Measurements from ENCODE around the gene DCBLD1. TPM values are rescaled to one million over a fixed set of nuclear protein-coding genes. Genes with fewer than 3 reads are reported as not detected.

DCBLD1 gene
- total RNA-seq, 1 experiment from 2014 or later, result 11.2 TPM

DNA sequence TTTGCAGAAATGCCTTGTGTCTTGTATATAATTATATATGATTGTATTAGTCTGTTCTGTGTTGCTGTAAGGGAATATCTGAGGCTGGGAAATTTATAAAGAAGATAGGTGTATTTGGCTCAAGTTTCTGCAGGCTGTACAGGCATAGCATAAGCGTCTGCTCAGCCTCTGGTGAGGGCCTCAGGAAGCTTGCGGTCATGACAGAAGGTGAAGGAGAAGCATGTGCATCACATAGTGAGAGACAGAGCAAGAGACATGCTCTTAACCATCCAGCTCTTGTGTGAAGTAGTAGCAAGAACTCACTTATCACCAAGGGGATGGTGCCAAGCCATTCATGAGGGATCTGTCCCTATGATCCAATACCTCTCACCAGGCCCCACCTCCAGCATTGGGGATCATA, 6.5 kb downstream of the DCBLD1 start:
- Mint-ChIP-seq H3K27ac (no peak overlapping the region), H3K9me3 (peaks cover 21% of the 10 kb centered on the region), H3K4me1 (peaks cover 21% of the 10 kb centered on the region), H3K27me3 (ENCODE audit: low read depth) (no peaks in the 10 kb centered on the region), H3K36me3 (peaks cover 22% of the 10 kb centered on the region), H3K4me3 (no peak overlapping the region)
- TF ChIP-seq, protein P1, sequence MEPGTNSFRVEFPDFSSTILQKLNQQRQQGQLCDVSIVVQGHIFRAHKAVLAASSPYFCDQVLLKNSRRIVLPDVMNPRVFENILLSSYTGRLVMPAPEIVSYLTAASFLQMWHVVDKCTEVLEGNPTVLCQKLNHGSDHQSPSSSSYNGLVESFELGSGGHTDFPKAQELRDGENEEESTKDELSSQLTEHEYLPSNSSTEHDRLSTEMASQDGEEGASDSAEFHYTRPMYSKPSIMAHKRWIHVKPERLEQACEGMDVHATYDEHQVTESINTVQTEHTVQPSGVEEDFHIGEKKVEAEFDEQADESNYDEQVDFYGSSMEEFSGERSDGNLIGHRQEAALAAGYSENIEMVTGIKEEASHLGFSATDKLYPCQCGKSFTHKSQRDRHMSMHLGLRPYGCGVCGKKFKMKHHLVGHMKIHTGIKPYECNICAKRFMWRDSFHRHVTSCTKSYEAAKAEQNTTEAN (CRISPR knock-in tag; IDR thresholded peaks at IDR 0.05), result no peak
- TF ChIP-seq TEAD4 (CRISPR knock-in tag; IDR thresholded peaks at IDR 0.05), result no peak
- TF ChIP-seq, protein P2, sequence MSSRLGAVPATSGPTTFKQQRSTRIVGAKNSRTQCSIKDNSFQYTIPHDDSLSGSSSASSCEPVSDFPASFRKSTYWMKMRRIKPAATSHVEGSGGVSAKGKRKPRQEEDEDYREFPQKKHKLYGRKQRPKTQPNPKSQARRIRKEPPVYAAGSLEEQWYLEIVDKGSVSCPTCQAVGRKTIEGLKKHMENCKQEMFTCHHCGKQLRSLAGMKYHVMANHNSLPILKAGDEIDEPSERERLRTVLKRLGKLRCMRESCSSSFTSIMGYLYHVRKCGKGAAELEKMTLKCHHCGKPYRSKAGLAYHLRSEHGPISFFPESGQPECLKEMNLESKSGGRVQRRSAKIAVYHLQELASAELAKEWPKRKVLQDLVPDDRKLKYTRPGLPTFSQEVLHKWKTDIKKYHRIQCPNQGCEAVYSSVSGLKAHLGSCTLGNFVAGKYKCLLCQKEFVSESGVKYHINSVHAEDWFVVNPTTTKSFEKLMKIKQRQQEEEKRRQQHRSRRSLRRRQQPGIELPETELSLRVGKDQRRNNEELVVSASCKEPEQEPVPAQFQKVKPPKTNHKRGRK (CRISPR knock-in tag; IDR thresholded peaks at IDR 0.05; ENCODE audit: borderline replicate concordance), result no peak
- no peak for TF ChIP-seq GABPB1 (CRISPR knock-in tag; IDR thresholded peaks at IDR 0.05)
- no peak for TF ChIP-seq ZNF416 (CRISPR knock-in tag; IDR thresholded peaks at IDR 0.05)
- TF ChIP-seq, protein P3, sequence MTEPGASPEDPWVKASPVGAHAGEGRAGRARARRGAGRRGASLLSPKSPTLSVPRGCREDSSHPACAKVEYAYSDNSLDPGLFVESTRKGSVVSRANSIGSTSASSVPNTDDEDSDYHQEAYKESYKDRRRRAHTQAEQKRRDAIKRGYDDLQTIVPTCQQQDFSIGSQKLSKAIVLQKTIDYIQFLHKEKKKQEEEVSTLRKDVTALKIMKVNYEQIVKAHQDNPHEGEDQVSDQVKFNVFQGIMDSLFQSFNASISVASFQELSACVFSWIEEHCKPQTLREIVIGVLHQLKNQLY (CRISPR knock-in tag; IDR thresholded peaks at IDR 0.05), result no peak
- TF ChIP-seq, protein P4, sequence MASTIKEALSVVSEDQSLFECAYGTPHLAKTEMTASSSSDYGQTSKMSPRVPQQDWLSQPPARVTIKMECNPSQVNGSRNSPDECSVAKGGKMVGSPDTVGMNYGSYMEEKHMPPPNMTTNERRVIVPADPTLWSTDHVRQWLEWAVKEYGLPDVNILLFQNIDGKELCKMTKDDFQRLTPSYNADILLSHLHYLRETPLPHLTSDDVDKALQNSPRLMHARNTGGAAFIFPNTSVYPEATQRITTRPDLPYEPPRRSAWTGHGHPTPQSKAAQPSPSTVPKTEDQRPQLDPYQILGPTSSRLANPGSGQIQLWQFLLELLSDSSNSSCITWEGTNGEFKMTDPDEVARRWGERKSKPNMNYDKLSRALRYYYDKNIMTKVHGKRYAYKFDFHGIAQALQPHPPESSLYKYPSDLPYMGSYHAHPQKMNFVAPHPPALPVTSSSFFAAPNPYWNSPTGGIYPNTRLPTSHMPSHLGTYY (CRISPR knock-in tag; IDR thresholded peaks at IDR 0.05), result no peak
- TF ChIP-seq JAZF1 (CRISPR knock-in tag; IDR thresholded peaks at IDR 0.05), result no peak
- TF ChIP-seq, protein P5, sequence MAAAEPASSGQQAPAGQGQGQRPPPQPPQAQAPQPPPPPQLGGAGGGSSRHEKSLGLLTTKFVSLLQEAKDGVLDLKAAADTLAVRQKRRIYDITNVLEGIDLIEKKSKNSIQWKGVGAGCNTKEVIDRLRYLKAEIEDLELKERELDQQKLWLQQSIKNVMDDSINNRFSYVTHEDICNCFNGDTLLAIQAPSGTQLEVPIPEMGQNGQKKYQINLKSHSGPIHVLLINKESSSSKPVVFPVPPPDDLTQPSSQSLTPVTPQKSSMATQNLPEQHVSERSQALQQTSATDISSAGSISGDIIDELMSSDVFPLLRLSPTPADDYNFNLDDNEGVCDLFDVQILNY (CRISPR knock-in tag; IDR thresholded peaks at IDR 0.05), result no peak
- TF ChIP-seq, protein P6, sequence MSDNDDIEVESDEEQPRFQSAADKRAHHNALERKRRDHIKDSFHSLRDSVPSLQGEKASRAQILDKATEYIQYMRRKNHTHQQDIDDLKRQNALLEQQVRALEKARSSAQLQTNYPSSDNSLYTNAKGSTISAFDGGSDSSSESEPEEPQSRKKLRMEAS (CRISPR knock-in tag; IDR thresholded peaks at IDR 0.05), result no peak
- no peak for TF ChIP-seq ATF1 (CRISPR knock-in tag; IDR thresholded peaks at IDR 0.05)
- ChIA-PET CTCF (no interaction called here), POLR2A (no interaction called here)
- ATAC-seq, result no peak
- no peak for DNase-seq (ENCODE audit: low spot score)

DNA sequence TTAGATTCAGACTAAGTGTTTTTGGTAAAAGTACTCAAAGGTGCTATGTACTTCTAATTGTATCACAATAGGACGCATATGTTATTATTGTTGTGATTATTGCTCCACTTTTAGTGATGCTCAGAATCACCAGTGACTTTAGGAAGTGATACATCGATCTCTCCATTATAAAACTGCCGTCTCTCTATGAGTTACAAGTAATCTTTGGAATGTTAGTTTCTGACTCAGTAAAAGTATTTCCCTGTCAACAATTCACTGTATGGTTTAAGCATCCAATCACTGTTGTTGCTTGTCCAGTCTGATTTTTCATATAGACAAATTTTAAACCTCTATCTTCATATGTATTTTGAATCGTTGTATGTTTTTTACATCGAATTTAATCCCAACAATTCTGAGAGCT, 9.4 kb downstream of the DCBLD1 start:
- peaks cover 14% of the 10 kb centered on the region for H3K9me3 Mint-ChIP-seq
- peaks cover 12% of the 10 kb centered on the region; the same call in 1 of the 2 replicates for H3K4me1 Mint-ChIP-seq
- peaks cover 16% of the 10 kb centered on the region for H3K36me3 Mint-ChIP-seq
- H3K27ac Mint-ChIP-seq, result no peak overlapping the region
- ATAC-seq, result no peak
- CTCF ChIA-PET, result no interaction called here
- H3K4me3 Mint-ChIP-seq, result no peak overlapping the region
- no peak for DNase-seq (ENCODE audit: low spot score)
- TF ChIP-seq ATF1 (CRISPR knock-in tag; IDR thresholded peaks at IDR 0.05) (no peak), FOXK1 (CRISPR knock-in tag; IDR thresholded peaks at IDR 0.05) (no peak), ZNF232 (CRISPR knock-in tag; IDR thresholded peaks at IDR 0.05) (no peak), JAZF1 (CRISPR knock-in tag; IDR thresholded peaks at IDR 0.05) (no peak), CBFB (CRISPR knock-in tag; IDR thresholded peaks at IDR 0.05; ENCODE audit: low read depth) (no peak), ZNF317 (CRISPR knock-in tag; IDR thresholded peaks at IDR 0.05; ENCODE audit: borderline replicate concordance, low read depth) (no peak), GTF2I (CRISPR knock-in tag; conservative IDR thresholded peaks at IDR 0.05) (no peak), RORB (CRISPR knock-in tag; IDR thresholded peaks at IDR 0.05) (no peak)
- TF ChIP-seq, protein P7, sequence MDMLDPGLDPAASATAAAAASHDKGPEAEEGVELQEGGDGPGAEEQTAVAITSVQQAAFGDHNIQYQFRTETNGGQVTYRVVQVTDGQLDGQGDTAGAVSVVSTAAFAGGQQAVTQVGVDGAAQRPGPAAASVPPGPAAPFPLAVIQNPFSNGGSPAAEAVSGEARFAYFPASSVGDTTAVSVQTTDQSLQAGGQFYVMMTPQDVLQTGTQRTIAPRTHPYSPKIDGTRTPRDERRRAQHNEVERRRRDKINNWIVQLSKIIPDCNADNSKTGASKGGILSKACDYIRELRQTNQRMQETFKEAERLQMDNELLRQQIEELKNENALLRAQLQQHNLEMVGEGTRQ (CRISPR knock-in tag; IDR thresholded peaks at IDR 0.05), result no peak
- TF ChIP-seq, protein P8, sequence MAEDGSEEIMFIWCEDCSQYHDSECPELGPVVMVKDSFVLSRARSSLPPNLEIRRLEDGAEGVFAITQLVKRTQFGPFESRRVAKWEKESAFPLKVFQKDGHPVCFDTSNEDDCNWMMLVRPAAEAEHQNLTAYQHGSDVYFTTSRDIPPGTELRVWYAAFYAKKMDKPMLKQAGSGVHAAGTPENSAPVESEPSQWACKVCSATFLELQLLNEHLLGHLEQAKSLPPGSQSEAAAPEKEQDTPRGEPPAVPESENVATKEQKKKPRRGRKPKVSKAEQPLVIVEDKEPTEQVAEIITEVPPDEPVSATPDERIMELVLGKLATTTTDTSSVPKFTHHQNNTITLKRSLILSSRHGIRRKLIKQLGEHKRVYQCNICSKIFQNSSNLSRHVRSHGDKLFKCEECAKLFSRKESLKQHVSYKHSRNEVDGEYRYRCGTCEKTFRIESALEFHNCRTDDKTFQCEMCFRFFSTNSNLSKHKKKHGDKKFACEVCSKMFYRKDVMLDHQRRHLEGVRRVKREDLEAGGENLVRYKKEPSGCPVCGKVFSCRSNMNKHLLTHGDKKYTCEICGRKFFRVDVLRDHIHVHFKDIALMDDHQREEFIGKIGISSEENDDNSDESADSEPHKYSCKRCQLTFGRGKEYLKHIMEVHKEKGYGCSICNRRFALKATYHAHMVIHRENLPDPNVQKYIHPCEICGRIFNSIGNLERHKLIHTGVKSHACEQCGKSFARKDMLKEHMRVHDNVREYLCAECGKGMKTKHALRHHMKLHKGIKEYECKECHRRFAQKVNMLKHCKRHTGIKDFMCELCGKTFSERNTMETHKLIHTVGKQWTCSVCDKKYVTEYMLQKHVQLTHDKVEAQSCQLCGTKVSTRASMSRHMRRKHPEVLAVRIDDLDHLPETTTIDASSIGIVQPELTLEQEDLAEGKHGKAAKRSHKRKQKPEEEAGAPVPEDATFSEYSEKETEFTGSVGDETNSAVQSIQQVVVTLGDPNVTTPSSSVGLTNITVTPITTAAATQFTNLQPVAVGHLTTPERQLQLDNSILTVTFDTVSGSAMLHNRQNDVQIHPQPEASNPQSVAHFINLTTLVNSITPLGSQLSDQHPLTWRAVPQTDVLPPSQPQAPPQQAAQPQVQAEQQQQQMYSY (CRISPR knock-in tag; IDR thresholded peaks at IDR 0.05), result no peak
- TF ChIP-seq, protein P9, sequence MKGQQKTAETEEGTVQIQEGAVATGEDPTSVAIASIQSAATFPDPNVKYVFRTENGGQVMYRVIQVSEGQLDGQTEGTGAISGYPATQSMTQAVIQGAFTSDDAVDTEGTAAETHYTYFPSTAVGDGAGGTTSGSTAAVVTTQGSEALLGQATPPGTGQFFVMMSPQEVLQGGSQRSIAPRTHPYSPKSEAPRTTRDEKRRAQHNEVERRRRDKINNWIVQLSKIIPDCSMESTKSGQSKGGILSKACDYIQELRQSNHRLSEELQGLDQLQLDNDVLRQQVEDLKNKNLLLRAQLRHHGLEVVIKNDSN (CRISPR knock-in tag; IDR thresholded peaks at IDR 0.05), result no peak
- TF ChIP-seq, protein P10, sequence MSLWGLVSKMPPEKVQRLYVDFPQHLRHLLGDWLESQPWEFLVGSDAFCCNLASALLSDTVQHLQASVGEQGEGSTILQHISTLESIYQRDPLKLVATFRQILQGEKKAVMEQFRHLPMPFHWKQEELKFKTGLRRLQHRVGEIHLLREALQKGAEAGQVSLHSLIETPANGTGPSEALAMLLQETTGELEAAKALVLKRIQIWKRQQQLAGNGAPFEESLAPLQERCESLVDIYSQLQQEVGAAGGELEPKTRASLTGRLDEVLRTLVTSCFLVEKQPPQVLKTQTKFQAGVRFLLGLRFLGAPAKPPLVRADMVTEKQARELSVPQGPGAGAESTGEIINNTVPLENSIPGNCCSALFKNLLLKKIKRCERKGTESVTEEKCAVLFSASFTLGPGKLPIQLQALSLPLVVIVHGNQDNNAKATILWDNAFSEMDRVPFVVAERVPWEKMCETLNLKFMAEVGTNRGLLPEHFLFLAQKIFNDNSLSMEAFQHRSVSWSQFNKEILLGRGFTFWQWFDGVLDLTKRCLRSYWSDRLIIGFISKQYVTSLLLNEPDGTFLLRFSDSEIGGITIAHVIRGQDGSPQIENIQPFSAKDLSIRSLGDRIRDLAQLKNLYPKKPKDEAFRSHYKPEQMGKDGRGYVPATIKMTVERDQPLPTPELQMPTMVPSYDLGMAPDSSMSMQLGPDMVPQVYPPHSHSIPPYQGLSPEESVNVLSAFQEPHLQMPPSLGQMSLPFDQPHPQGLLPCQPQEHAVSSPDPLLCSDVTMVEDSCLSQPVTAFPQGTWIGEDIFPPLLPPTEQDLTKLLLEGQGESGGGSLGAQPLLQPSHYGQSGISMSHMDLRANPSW (CRISPR knock-in tag; conservative IDR thresholded peaks at IDR 0.05; ENCODE audit: low read depth), result no peak
- H3K27me3 Mint-ChIP-seq (ENCODE audit: low read depth), result no peaks in the 10 kb centered on the region
- POLR2A ChIA-PET, result interaction anchor here (1.2 kb wide), 1 partner anchor 8 kb away, joined by 4 read pairs; no protein-coding TSS in a partner anchor
